ENCODE data around the gene PDZD2.

DNA sequence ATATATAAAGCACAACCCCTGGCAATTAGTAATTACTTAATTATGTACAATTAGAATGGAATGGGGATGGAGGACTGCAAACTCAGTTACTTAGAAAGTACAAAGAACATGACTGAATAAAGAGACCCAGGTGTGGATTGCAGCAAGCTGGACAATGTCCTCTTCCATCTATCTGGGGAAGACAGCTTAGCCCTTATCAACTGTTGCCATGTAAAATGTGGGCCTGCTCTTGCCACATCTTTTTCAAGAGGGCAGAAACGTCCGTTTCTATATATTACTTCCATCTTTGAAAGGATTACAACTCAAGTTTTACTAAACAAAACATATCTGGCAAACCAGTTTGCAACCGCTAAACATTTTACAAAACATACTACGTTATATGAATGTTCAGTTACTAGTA lies 509.0 kb downstream of the PDZD2 start:
- TF ChIP-seq CTCF (IDR thresholded peaks at IDR 0.05; ENCODE audit: low read depth, low read length), result no peak
- no peak for TF ChIP-seq EZH2phosphoT487 (IDR thresholded peaks at IDR 0.05; ENCODE audit: low read depth)

All from OCI-LY3 (cell line).